HepG2 (cell line): ENCODE data around the gene ART1. TPM values are rescaled to one million over a fixed set of nuclear protein-coding genes. Genes with fewer than 3 reads are reported as not detected.
A peak's percentile ranks its signal among the peaks of the same experiment; 100 is the strongest.

Source experiments
- ATF1 ChIP-seq: IDR thresholded peaks from 2 replicates; pipeline ENCODE4 v1.6.1; 2016; ENCODE audit warnings: mild to moderate bottlenecking, control low read depth
- ATM ChIP-seq: fragments of 450-650 bp; IDR thresholded peaks from 2 replicates; pipeline ENCODE4 v1.7.1; 2017; ENCODE audit warnings: mild to moderate bottlenecking, borderline replicate concordance
- BCL6 ChIP-seq: IDR thresholded peaks from 2 replicates; pipeline ENCODE4 v1.6.1; 2016; ENCODE audit warnings: missing genetic modification reagents, missing compliant biosample characterization
- GZF1 ChIP-seq: sonication (generic); formaldehyde crosslinking; IDR thresholded peaks from 2 replicates; pipeline ENCODE4 v1.5.1; 2020; ENCODE audit warnings: mild to moderate bottlenecking, missing genetic modification reagents
- HMGA1 ChIP-seq: sonication (generic); formaldehyde crosslinking; conservative IDR thresholded peaks from 2 replicates; pipeline ENCODE4 v1.4.0; 2020; ENCODE audit warnings: missing genetic modification reagents
- HNF1A ChIP-seq, 2 experiments: sonication (generic) in 1 of 2; formaldehyde crosslinking in 1 of 2; IDR thresholded peaks; 2 replicates each; pipeline versions ENCODE4 v1.4.0 to v1.6.1; 2016 to 2020; ENCODE audit warnings: borderline replicate concordance in 1 of 2, low read depth in 1 of 2, mild to moderate bottlenecking in 1 of 2, missing genetic modification reagents in 1 of 2
- NFIC ChIP-seq: IDR thresholded peaks from 2 replicates; pipeline ENCODE4 v1.6.1; 2012; ENCODE audit warnings: mild to moderate bottlenecking, low read length, inconsistent platforms
- PCBP1 ChIP-seq: fragments of 200-400 bp; formaldehyde crosslinking; IDR thresholded peaks from 2 replicates; pipeline ENCODE4 v1.6.1; 2017; ENCODE audit warnings: mild to moderate bottlenecking, low read depth, low read length, borderline replicate concordance
- PHB2 ChIP-seq: fragments of 450-650 bp; IDR thresholded peaks from 2 replicates; pipeline ENCODE4 v1.6.1; 2018; ENCODE audit not compliant: partially characterized antibody
- RNF219 ChIP-seq: sonication (generic); formaldehyde crosslinking; IDR thresholded peaks from 2 replicates; pipeline ENCODE4 v1.5.0; 2020; ENCODE audit warnings: mild to moderate bottlenecking, missing genetic modification reagents
- SALL2 ChIP-seq: sonication (generic); formaldehyde crosslinking; IDR thresholded peaks from 2 replicates; pipeline ENCODE4 v1.8.1; 2023; ENCODE audit warnings: mild to moderate bottlenecking, missing genetic modification reagents, inconsistent platforms
- SIX4 ChIP-seq: sonication (generic); formaldehyde crosslinking; IDR thresholded peaks from 2 replicates; pipeline ENCODE4 v1.4.0; 2020; ENCODE audit warnings: missing genetic modification reagents
- SMC3 ChIP-seq: IDR thresholded peaks from 2 replicates; pipeline ENCODE4 v1.6.1; 2011; ENCODE audit warnings: low read length, improper control_type of control experiment
- TCF7 ChIP-seq: sonication (generic); IDR thresholded peaks from 2 replicates; pipeline ENCODE4 v1.6.1; 2016; ENCODE audit warnings: antibody characterized with exemption, low read depth
- TEAD2 ChIP-seq: sonication (generic); formaldehyde crosslinking; IDR thresholded peaks from 2 replicates; pipeline ENCODE4 v1.9.0; 2021; ENCODE audit warnings: missing genetic modification reagents
- ZBED4 ChIP-seq: sonication (generic); formaldehyde crosslinking; IDR thresholded peaks from 2 replicates; pipeline ENCODE4 v1.4.0; 2020; ENCODE audit warnings: missing genetic modification reagents, borderline replicate concordance
- ZFP36 ChIP-seq: fragments of 150-350 bp; IDR thresholded peaks from 2 replicates; pipeline ENCODE4 v1.6.1; 2018; ENCODE audit warnings: borderline replicate concordance, low read length, low read depth; ENCODE audit not compliant: partially characterized antibody
- ZMYM2 ChIP-seq: sonication (generic); formaldehyde crosslinking; IDR thresholded peaks from 2 replicates; pipeline ENCODE4 v1.8.0; 2022; ENCODE audit warnings: mild to moderate bottlenecking, missing genetic modification reagents
- ZNF644 ChIP-seq: IDR thresholded peaks from 2 replicates; pipeline ENCODE4 v1.6.1; 2016; ENCODE audit warnings: low read depth
- ZNF766 ChIP-seq: sonication (generic); formaldehyde crosslinking; IDR thresholded peaks from 2 replicates; pipeline ENCODE4 v1.5.0; 2020; ENCODE audit warnings: missing genetic modification reagents, borderline replicate concordance
- polyA plus RNA-seq, 8 experiments: library from polyadenylated mRNA; depleted of rRNA in 3 of 8; stranded (reverse) in 7 of 8; unstranded in 1 of 8; fragments of >200 nt; fragmentation: Illumina TruSeq in 4 of 8; extraction: Trizol in 4 of 8; gene quantifications; 2 replicates each; pipeline versions ENCODE4 v1.2.1 to v1.2.3, GENCODE V29; 2011 to 2016; ENCODE audit warnings: low read depth in 4 of 8, missing spikeins in 1 of 8, mixed read lengths in 1 of 8; ENCODE audit not compliant: insufficient read depth in 1 of 8
- total RNA-seq, 5 experiments: library from RNA; depleted of rRNA; stranded (reverse); fragments of >200 nt; fragmentation: Illumina TruSeq; extraction: Trizol; gene quantifications; 2 replicates each; pipeline ENCODE4 v1.2.3, GENCODE V29; 2016; ENCODE audit warnings: low read depth in 1 of 5

The ART1 gene
- total and polyA plus RNA-seq, 2 of the 13 experiments (the other 11 are each of a cell fraction or from before 2014, with no cell fraction given): not detected

GRCh38 chr11:3642071-3642951 lies 2.6 kb upstream of the ART1 start (continued):
- TF ChIP-seq ZBED4 (no peak), HNF1A (IDR thresholded peaks at IDR 0.05; ENCODE audit: low read depth) (no peak), HNF1A (CRISPR knock-in tag; IDR thresholded peaks at IDR 0.05; ENCODE audit: borderline replicate concordance) (no peak), ZMYM2 (CRISPR knock-in tag) (no peak), TEAD2 (CRISPR knock-in tag) (no peak), SMC3 (no peak), ATF1 (CRISPR knock-in tag) (no peak), ZFP36 (no peak), SIX4 (CRISPR knock-in tag) (peak; percentile 97), PHB2 (no peak), HMGA1 (no peak), RNF219 (CRISPR knock-in tag) (no peak), SALL2 (CRISPR knock-in tag) (peak; percentile 61; the same call in 1 of the 2 replicates), ZNF766 (CRISPR knock-in tag) (peak; percentile 51; the same call in 1 of the 2 replicates), ZNF644 (CRISPR knock-in tag) (no peak), PCBP1 (no peak), TCF7 (no peak), BCL6 (CRISPR knock-in tag) (peak; percentile 15; the same call in 1 of the 2 replicates), NFIC (no peak), ATM (no peak), GZF1 (CRISPR knock-in tag) (no peak)
